ENCODE measurements around the gene RFESD. TPM values are rescaled to one million over a fixed set of nuclear protein-coding genes. Genes with fewer than 3 reads are reported as not detected.

Gene RFESD
- total and polyA plus RNA-seq, 10 of the 15 experiments (the other 5 are each of a cell fraction or from before 2014, with no cell fraction given) = 1.9 to 14.7 (median 4.9) TPM

DNA sequence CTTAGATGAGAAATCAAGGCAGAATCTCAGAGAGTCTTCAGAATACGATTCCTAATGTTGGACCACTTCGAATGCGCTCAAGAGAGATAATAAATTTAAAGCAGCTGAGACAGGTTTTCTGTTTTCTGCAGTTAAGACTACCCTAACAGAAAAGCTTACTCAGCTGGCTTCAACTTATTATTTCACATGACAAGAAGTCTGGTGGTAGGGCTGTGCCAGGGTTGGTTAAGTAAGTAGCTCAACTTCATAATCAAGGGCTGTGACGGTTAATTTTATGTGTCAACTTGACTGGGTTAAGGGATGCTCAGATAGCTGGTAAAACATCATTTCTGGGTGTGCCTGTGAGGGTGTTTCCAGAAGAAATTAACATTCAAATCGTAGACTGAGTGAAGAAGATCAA lies 22.9 kb upstream of the RFESD start (continued):
- TF ChIP-seq, protein P1, sequence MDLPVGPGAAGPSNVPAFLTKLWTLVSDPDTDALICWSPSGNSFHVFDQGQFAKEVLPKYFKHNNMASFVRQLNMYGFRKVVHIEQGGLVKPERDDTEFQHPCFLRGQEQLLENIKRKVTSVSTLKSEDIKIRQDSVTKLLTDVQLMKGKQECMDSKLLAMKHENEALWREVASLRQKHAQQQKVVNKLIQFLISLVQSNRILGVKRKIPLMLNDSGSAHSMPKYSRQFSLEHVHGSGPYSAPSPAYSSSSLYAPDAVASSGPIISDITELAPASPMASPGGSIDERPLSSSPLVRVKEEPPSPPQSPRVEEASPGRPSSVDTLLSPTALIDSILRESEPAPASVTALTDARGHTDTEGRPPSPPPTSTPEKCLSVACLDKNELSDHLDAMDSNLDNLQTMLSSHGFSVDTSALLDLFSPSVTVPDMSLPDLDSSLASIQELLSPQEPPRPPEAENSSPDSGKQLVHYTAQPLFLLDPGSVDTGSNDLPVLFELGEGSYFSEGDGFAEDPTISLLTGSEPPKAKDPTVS (IDR thresholded peaks at IDR 0.05; ENCODE audit: low read depth, low read length) = no peak
- no peak for TF ChIP-seq SP1 (IDR thresholded peaks at IDR 0.05; ENCODE audit: low read depth, low read length)
- no peak for TF ChIP-seq EGR1 (IDR thresholded peaks at IDR 0.05; ENCODE audit: borderline replicate concordance in 1 of 2, low read depth in 2 of 2, low read length in 2 of 2)
- TF ChIP-seq IKZF1 (conservative IDR thresholded peaks at IDR 0.05) = no peak
- TF ChIP-seq BHLHE40 (IDR thresholded peaks at IDR 0.05; ENCODE audit: borderline replicate concordance in 1 of 2, low read depth in 2 of 2, low read length in 1 of 2) = no peak
- no peak for TF ChIP-seq TCF3 (IDR thresholded peaks at IDR 0.05; ENCODE audit: borderline replicate concordance, insufficient read depth, low read depth, low read length)
- TF ChIP-seq RBBP5 (conservative IDR thresholded peaks at IDR 0.05) = no peak
- no peak for TF ChIP-seq ZNF384 (IDR thresholded peaks at IDR 0.05; ENCODE audit: borderline replicate concordance, low read depth, low read length)
- TF ChIP-seq, protein P2, sequence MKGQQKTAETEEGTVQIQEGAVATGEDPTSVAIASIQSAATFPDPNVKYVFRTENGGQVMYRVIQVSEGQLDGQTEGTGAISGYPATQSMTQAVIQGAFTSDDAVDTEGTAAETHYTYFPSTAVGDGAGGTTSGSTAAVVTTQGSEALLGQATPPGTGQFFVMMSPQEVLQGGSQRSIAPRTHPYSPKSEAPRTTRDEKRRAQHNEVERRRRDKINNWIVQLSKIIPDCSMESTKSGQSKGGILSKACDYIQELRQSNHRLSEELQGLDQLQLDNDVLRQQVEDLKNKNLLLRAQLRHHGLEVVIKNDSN (IDR thresholded peaks at IDR 0.05; ENCODE audit: borderline replicate concordance, extremely low read length, insufficient read depth, low read depth, low read length) = no peak

DNA sequence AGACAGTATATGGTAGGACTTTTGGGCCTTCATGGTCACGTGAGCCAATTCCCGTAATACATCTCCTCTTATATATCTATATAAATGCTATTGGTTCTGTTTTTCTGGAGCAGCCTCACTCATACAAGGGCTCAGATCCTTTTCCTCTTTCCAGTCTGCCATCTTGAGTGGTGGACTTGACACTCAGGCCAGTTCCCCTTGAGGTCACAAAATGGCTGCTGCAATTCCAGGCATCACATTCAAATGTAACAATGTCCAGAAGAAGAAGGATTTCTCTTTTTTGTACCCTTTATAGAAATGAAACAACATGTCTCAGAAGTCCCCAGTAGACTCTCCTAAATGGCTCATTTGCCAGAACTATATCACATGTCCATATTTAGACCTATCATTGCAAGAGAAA lies 22.2 kb upstream of the RFESD start:
- CTCF ChIA-PET = interaction anchor here (1.2 to 1.4 kb wide), 2 partner anchors 157 to 248 kb away, joined by 3 to 4 read pairs; no protein-coding TSS in a partner anchor
- Histone ChIP-seq H3K9me3 (replicated peaks; ENCODE audit: control insufficient read depth, insufficient read depth, low read length) (no peaks in the 10 kb centered on the region; the same call in 2 of the 3 replicates), H3K9ac (ENCODE audit: control insufficient read depth, insufficient read depth, low read length) (no peak overlapping the region), H3K36me3 (ENCODE audit: control insufficient read depth in 2 of 2, insufficient read depth in 2 of 2, low read length in 1 of 2) (no peaks in the 10 kb centered on the region), H3K79me2 (ENCODE audit: control insufficient read depth, insufficient read depth, low read length) (peaks cover 3% of the 10 kb centered on the region; the same call in 1 of the 2 replicates), H3K4me3 (no peak overlapping the region), H3K27me3 (replicated peaks in 1 of 2; ENCODE audit: control insufficient read depth in 2 of 2, insufficient read depth in 2 of 2, low read length in 1 of 2) (peaks cover 0 to 2% of the 10 kb centered on the region in 2 experiments; a peak in 1 of 4 replicates), H3K4me2 (ENCODE audit: control insufficient read depth, insufficient read depth) (no peak overlapping the region), H3K27ac (ENCODE audit: control insufficient read depth, insufficient read depth) (no peak overlapping the region), H3K4me1 (ENCODE audit: control insufficient read depth, insufficient read depth, low read length) (peaks cover 19% of the 10 kb centered on the region), H2AFZ (ENCODE audit: control insufficient read depth, low read depth, low read length) (no peak overlapping the region), H4K20me1 (ENCODE audit: control insufficient read depth, insufficient read depth) (no peaks in the 10 kb centered on the region)
- SMC1A ChIA-PET (ENCODE audit: uncharacterized antibody, unreplicated experiment) = interaction anchor here (1.2 to 2.7 kb wide), 4 partner anchors 7 to 111 kb away, joined by 3 to 14 read pairs (median 4); no protein-coding TSS in a partner anchor
- RAD21 ChIA-PET (ENCODE audit: unreplicated experiment) = no interaction called here
- in situ Hi-C loops (cut with MboI) (no loop called here), intact Hi-C loops (cut with micrococcal nuclease; ENCODE audit: unreplicated experiment) (no loop called here)
- peak; percentile 75 for TF ChIP-seq YY1 (IDR thresholded peaks at IDR 0.05; ENCODE audit: low read depth, low read length)
- no peak for TF ChIP-seq NR2F1 (conservative IDR thresholded peaks at IDR 0.05)
- TF ChIP-seq RCOR1 (conservative IDR thresholded peaks at IDR 0.05; ENCODE audit: low read depth, low read length) = no peak
- TF ChIP-seq SRF (IDR thresholded peaks at IDR 0.05; ENCODE audit: low read depth in 2 of 2, low read length in 2 of 2) = no peak
- TF ChIP-seq WRNIP1 (IDR thresholded peaks at IDR 0.05; ENCODE audit: borderline replicate concordance, low read depth, low read length) = no peak
- no peak for TF ChIP-seq NRF1 (conservative IDR thresholded peaks at IDR 0.05; ENCODE audit: low read depth, low read length)
- POLR2A ChIA-PET = no interaction called here
- FAIRE-seq = no peak
- ATAC-seq = no peak
- DNase-seq (ENCODE audit: low read depth, low spot score) = no peak
- BruUV-seq (replicated peaks) = no TSS peak
- WGBS (ENCODE audit: insufficient coverage, insufficient replicate concordance, low lambda C conversion rate, missing lambda C conversion rate) = 71% methylated on average over 2 of the region's 2 CpGs

All from GM12878 (cell line).